ENCODE results near the gene ZNF644.

DNA sequence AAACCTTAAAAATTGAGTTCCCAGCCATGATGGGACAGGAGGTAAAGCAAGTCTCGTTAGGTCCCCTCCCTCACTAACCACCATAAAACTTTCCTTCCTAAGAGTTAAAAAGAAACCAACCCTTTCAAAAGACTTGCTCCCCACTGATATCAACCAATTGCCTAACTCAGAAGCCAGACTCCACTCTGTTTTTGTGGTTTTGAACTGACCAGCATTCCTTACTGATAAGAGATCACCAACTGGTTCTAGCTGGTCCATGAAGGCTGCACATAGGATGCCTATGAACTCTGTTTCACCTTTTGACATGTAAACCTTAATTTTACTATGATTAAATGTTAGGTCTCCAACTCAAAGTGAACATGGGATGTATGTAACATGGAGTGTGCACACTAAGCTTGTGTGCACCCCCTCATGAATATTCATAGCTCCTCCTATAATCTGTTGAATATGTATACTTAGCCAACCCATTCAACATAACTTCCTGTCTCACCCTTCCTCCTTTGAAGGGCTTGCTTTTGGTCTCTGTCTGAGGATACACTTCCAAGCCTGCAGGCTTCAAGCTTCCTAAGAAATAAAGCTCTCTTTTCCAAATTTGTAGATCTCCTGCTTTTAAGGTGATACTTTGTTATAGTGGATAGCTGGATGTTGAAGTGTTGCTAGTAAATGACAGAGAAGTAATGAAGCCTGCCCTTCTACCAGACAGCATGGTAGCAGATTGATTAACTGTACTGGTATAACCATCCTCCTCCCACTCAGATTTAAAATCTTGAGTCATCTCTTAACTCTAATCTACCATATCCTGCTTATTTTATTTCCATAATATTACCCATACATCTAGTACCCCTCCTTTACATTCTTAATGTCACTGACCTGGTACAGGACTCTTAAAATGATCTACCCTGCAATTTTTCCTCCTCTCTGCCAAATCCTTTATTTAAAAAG is 95.6 kb downstream of the ZNF644 start:
- TF ChIP-seq, protein P1, sequence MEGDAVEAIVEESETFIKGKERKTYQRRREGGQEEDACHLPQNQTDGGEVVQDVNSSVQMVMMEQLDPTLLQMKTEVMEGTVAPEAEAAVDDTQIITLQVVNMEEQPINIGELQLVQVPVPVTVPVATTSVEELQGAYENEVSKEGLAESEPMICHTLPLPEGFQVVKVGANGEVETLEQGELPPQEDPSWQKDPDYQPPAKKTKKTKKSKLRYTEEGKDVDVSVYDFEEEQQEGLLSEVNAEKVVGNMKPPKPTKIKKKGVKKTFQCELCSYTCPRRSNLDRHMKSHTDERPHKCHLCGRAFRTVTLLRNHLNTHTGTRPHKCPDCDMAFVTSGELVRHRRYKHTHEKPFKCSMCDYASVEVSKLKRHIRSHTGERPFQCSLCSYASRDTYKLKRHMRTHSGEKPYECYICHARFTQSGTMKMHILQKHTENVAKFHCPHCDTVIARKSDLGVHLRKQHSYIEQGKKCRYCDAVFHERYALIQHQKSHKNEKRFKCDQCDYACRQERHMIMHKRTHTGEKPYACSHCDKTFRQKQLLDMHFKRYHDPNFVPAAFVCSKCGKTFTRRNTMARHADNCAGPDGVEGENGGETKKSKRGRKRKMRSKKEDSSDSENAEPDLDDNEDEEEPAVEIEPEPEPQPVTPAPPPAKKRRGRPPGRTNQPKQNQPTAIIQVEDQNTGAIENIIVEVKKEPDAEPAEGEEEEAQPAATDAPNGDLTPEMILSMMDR (IDR thresholded peaks at IDR 0.05) = no peak
- TF ChIP-seq POLR2AphosphoS5 (IDR thresholded peaks at IDR 0.05) = no peak

Data from prostate gland (tissue), 2 donors.